ENCODE measurements around the gene DEPDC5.
"Not testable (repeated sequence)": the region's sequence is repeated elsewhere in the genome, so short reads cannot be mapped to it uniquely, and the experiment has no call there.

The DEPDC5 gene

GRCh38 chr22:31815383-31815814 lies 61.6 kb downstream of the DEPDC5 start:
- DNase-seq (ENCODE audit: low read depth in 2 of 2) = not testable (repeated sequence)

DNA sequence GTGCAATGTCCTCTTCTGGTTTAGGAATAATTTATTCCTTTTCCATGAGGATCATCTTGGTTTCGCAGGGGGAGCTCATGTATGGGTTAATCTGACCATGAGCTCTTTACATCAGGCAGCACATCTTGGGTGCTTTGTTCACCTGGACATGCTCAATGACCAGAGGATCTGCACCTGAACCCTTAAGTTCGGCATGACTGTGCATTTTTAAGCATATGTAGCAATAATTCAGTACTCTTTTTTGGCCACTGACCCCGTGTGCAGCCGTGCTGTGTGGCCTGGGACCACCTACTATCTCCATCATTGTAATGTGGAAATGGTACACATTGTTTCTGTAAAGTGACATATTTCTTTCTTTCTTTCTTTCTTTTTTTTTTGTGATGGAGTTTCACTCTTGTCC lies 62.9 kb downstream of the DEPDC5 start:
- no peak for DNase-seq (ENCODE audit: low read depth in 2 of 2)

DNA sequence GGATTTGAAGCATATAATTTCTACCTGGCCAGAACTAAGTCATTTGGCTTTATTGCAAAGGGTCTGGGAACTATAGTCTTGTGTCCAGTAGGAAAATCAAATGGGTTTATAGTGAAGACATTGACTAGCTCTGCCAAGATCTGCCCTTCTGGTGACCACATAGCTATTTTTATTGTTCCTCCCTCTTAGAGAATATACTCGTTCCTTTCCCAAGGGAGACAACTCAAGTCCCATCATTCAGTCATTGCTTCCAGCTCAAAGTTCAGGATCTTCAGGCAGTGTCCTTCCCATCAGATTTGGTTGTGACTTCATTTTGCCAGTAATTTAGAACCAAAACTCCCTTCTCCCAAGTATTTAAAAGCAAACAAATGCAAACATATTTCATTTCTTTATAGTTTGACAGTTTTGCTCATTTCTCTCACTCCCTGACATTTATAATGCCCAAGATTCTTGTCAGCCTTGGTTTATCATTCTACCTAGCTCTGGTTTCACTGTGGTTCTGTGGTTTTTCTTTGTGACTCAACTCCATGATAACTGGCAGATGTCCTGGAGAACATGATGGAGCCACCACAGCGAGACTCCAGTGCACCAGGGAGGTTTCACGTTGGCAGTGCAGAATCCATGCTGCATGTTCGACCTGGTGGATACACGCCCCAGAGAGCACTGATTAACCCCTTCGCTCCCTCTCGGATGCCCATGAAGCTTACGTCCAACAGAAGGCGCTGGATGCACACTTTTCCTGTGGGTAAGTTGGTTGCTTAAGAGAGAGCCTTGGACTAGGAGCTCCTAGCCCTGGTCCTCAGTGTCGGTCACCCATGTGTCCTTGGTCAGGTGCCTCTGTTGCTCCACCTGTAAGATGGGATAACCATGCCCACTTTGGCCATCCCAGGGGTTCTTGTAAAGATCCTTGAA lies 64.9 kb downstream of the DEPDC5 start:
- DNase-seq (ENCODE audit: low read depth in 2 of 2) = no peak

- DNase-seq (ENCODE audit: low read depth in 2 of 2) = no peak
Observed at GRCh38 chr22:31820655-31821054, 66.8 kb downstream of the DEPDC5 start.

DNA sequence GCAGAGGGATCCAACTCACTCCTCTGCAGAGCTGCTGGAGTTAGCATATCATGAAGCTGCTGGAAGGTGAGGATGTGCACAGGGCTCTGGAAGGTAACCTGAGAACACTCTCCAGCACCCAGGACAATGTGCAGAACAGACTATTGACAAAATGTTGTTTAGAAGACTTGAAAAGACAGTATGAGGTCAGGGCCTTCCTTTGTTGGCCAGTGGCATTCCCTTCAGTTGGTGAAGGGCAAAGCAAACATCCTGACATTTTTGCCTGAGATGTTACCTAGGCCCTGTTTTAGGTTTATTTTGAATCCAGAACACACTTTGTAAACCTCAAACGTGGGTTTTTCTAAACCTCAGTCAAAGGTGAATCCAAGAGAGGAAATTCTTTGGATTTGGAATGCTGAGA lies 67.8 kb downstream of the DEPDC5 start:
- no peak for DNase-seq (ENCODE audit: low read depth in 2 of 2)

DNA sequence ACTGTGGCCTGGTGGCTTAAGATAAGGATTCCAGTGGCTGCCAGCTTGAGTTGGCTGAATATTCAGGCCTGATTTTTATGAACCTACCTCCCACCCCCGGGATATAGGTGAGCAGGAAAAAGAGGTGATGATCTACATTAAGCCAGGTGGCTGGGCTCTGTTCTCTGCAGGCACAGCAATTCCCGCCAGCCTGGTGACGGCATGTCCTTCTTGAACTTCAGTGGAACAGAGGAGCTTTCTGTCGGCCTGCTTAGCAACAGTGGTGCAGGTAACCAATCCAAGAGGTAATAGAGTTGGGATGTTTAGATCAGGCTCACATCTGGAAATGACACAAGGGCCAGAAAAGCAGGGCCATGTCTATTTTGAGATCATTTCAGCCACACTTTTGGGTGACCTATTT lies 68.7 kb downstream of the DEPDC5 start:
- DNase-seq (ENCODE audit: low read depth in 2 of 2) = no peak

- DNase-seq (ENCODE audit: low read depth in 2 of 2) = no peak
Observed at GRCh38 chr22:31825513-31825912, 71.7 kb downstream of the DEPDC5 start.

GRCh38 chr22:31826443-31826842 lies 72.6 kb downstream of the DEPDC5 start:
- DNase-seq (ENCODE audit: low read depth in 2 of 2) = no peak

GRCh38 chr22:31828739-31829138 lies 74.9 kb downstream of the DEPDC5 start:
- no peak for DNase-seq (ENCODE audit: low read depth in 2 of 2)

DNA sequence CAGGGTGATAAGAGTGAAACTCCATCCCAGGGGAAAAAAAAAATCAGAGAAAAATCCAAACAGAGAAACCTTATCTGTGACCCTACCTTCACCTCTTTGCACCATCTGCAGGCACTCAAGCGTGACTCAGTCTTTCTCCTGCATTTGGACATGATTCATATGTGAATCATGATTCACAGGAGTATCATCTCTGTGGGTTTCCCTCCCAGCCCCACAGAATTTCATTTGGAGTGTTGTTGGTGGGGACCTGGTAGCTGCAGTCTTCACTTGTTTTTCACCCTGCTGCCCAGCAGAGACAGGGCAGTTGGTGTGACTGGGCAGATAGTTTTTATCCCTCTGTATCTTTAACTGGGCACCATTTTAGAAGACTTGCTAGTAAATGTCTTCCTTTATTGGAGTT lies 75.7 kb downstream of the DEPDC5 start:
- peak; percentile 2 to 17 for DNase-seq (ENCODE audit: low read depth in 2 of 2)

DNA sequence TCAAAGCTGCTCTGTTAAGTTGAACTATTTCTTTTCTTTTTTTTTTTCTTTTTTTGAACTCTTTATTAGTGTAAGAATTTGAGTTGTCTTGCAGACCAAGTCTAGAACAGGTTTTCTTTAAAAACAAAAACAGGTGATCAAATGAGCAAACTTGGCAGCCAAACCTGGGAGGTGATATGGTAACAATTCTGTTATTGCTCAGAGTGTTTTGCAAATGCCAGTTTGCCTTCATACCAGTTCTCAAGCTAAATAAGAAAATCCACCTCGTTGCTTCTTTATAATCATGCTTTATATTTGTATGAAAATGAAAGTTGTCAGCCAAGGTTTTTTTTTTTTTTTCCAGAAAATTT lies 76.9 kb downstream of the DEPDC5 start:
- no peak for DNase-seq (ENCODE audit: low read depth in 2 of 2)

DNA sequence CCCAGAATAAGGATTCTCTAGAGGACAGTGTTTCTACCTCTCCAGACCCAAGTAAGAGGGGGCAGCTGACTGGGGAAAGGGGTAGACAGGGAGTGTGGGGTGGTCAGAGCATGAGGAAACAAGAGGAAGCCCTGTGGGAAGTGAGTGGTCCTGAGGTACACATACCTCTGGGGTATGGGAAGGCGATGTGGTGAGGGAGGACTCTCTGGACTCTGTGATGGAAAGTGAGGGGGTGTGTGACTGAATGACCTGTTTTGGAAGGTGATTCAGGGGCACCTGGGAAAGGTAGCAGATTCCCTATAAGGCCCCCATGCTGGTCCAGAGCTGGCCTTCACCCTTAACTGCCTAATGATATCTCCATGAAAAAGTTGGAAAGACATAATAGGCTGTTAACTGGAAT lies 80.1 kb downstream of the DEPDC5 start:
- no peak for DNase-seq (ENCODE audit: low read depth in 2 of 2)

- no peak for DNase-seq (ENCODE audit: low read depth in 2 of 2)
Observed at GRCh38 chr22:31836010-31836409, 82.2 kb downstream of the DEPDC5 start.

DNA sequence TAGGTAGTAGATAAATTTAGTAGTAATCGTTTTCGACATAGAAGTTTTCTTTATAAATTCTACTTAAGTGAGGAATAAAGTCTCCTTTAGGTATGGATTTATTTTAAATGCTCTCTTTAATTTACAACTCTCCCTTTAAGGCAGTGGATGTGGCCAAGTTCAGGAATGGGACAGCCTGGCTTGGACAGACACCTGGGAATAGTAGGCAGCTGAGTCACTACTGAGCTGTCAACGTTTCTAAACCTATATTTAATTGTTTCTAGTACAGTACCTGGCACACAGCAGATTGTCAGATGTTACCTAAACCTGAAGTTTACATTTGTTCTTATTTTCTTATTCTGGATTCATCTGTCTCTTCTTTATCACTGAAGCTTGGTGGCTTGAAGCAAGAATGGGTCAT lies 85.1 kb downstream of the DEPDC5 start:
- no peak for DNase-seq (ENCODE audit: low read depth in 2 of 2)

DNA sequence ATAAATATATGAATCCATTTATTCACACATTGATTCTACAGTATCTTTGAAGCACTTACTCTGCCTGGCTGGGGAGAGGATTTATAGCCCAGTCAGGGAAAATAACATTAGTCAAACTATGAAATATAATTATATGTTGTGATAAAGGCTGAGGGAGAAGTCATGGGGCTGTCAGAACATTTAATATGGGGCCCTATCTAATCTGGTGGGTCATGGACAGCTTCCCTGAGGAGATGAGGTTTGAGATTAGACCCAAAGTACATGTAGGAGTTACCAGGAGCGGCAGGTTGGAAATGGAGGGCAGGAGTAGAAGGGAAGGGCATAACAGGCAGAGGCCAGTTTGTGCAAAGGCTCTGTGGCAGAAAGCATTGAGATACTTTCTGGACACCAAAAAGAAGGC lies 86.2 kb downstream of the DEPDC5 start:
- DNase-seq (ENCODE audit: low read depth in 2 of 2) = no peak

DNA sequence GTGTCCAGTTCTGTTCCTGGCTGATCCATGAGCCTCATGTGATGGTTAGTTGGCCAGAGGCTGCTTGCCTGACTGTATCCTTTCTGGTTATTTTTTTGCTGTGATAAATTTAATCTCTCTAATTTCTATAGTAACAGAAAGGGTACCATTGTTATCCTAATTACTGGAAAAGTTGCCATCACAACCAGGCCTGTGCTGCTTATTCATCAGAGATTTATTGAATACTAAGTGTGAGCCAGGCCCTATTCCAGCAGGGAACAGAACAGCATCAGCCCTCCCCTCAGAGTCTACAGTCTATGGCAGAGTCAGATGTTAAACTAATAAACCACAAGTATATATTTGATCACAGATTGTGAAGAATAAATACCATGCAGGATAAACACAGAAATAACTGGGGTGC lies 86.8 kb downstream of the DEPDC5 start:
- no peak for DNase-seq (ENCODE audit: low read depth in 2 of 2)

- DNase-seq (ENCODE audit: low read depth in 2 of 2) = no peak
Observed at GRCh38 chr22:31841078-31841827, 87.4 kb downstream of the DEPDC5 start.

DNA sequence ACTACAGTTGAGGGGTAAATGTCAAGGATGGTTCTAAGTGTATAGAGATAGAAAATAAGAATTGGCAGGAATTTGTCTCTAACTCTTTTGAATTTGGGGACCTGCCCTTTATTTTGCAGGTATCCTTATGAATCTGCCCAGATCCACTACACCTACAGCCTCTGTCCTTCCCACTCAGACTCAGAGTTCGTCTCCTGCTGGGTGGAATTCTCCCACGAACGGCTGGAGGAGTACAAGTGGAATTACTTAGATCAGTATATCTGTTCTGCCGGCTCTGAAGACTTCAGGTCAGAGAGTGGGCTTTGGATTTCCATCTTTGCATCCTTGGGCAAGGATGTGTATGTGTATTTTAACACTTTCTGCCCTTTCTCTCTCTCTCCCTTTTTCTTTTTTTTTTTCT lies 89.7 kb downstream of the DEPDC5 start:
- DNase-seq (ENCODE audit: low read depth in 2 of 2) = no peak

DNA sequence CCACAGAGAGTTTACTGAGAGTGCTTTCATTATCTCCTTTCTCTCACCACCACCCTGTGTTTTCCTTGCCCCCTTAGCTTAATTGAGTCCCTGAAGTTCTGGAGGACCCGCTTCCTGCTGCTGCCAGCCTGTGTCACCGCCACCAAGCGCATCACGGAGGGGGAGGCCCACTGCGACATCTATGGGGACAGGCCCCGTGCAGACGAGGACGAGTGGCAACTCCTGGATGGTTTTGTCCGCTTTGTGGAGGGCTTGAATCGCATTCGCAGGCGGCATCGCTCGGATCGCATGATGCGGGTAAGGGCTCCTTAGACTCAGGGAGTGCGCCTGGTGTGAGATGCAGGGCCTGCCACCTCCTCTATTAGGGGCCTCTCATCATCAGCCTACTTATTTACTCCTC lies 91.1 kb downstream of the DEPDC5 start:
- DNase-seq (ENCODE audit: low read depth in 2 of 2) = no peak

DNA sequence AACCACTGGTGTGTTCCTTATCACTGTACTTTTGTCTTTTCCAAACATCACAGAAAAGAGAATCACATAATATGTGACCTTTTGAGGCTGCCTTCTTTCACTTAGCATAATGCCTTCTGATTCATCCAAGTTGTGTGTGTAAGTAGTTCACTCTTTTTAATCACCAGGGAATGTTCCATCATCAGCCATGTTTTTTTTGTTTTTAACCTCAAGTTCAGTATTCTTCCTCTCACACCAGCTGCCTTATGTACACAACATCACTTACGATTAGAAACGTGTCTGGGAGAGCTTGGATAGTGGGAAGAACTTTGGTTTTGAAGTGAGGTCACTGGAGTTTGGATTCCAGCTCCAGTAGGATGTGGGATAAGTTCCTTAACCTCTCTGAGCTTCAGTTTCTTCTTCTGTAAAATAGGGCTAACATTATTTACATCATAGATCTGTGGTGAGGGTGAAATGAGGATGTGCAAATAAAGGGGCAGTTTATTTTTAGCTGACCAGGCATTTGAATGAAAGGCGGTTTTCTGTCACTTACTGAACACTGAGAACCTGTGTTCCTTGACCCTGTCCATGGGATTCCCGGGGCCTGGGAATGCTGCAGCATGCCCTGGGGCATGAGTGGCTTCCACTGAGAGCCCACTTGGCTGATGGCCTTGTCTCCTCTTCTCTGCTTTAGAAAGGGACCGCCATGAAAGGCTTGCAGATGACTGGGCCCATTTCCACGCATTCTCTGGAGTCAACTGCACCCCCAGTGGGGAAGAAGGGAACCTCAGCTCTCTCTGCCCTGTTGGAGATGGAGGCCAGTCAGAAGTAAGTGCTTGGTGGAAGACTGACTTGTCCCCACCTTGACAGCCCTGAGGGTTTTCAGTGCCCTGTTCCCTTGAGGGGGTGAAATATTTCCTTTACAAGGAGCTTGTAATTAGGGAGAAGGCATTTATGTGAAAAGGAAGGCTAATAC lies 92.6 kb downstream of the DEPDC5 start:
- DNase-seq (ENCODE audit: low read depth in 2 of 2) = no peak

DNA sequence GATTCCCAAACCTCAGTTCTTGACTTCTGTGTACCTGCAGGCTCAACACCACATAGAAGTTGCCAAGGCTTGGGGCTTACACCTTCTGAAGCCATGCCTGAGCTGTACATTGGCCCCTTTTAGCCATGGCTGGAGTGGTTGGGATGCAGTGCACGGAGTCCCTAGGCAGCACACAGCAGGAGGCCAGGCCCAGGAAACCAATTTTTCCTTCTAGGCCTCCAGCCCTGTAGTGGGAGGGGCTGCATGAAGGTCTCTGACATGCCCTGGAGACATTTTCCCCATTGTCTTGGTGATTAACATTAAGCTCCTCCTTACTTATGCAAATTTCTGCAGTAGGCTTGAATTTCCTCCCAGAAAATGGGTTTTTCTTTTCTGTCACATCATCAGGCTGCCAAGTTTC lies 94.6 kb downstream of the DEPDC5 start:
- DNase-seq (ENCODE audit: low read depth in 2 of 2) = no peak

- no peak for DNase-seq (ENCODE audit: low read depth in 2 of 2)
Observed at GRCh38 chr22:31850135-31850534, 96.3 kb downstream of the DEPDC5 start.

Data from activated CD8-positive, alpha-beta memory T cell treated with anti-CD3 and anti-CD28 coated beads for 4 hours (primary cell).